HK-2 (cell line): ENCODE measurements around the gene C2CD2.

Experiments used
- DNase-seq: peaks from one replicate; pipeline ENCODE4 v3.0.0-alpha.2; 2018; ENCODE audit not compliant: unreplicated experiment

The C2CD2 gene

DNA sequence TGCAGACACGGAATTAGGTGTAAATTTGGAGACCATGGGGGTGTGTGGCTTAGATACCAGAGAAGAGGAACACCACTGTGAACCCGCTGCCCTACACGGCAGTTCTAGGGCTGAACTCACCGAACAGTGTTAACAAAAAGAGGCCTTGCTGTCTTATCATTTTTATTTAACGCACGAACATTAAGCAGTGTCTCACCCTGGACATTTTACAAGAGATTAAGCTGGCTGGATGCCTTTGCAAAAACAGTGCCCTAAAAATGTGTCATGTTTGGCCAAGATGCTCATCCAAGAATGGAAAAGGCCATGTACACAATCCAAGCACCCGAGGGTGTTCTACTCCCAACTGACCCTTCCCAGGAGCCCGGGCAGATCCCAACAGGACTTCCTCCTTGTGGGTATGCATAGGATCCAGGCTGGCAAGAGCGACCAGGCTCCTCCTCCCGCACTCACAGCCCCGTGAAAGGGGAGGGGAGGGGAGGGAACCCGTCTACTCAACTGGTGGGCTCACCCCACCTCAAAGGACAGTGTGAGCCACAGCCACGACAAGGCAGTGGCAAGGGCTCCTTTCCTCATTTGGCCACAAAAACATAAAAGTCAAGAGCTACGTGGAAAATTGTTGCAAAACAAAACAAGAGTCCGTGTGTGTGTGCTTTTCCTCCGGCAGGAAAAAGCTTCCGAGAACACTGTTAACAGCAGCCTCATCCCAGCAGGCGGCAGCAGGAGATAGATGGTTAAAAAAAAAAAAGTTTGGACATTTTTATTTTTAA is 20.3 kb downstream of the C2CD2 start:
- DNase-seq, result no peak

DNA sequence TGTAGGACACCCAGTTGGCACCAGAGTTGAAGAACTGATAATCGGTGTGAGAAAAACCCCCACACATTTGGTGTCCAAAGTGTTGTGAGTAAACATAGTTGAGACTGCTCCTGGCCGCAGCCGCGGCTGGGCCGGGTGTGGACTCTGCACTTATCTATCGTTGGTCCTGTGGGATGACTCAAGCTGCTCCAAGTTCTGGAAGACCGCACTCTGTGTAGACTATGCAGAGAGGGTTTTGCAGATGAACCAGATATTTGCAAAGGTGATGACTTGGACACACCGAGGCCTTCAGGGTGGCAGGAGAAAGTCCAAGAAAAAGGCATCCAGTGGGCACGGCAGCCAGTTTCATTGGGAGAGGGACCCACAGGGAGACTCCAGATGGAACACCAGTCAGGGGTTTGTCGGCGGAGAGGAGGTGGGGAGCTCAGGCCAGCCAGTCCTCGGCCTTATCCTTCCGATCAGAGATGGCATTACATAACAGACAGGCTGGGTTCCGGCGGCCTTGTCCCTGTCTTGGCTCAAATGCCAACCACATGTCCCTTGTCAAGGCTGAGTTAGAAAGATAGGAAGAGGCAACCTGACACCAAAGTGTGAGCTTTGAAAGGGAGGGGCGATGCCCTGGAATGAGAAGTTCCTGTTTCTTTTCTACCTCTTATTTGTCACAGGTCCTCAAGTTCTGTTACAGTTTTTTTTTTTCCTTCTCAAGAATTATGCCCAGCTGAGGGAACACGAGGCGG is 21.1 kb downstream of the C2CD2 start:
- DNase-seq, result peak; percentile 21

DNA sequence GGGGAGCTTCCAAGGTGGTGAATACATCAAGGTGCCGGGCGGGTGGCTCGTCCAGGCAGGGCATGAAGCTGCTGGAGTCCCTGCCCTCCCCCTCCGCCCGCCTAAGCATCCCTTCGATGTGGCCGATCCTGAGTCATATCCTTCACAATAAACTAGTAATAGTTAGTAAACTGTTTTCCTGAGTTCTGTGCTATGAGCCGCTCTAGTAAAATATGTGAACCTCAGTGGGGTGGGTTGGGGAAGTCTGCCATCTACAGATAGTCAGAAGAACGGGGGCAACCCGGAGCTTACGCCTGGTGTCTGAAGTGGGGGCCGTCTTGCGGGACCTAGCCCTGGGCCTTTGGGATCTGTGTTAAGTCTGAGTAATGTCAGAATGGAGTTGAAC is 21.6 kb downstream of the C2CD2 start:
- peak; percentile 72 for DNase-seq

DNA sequence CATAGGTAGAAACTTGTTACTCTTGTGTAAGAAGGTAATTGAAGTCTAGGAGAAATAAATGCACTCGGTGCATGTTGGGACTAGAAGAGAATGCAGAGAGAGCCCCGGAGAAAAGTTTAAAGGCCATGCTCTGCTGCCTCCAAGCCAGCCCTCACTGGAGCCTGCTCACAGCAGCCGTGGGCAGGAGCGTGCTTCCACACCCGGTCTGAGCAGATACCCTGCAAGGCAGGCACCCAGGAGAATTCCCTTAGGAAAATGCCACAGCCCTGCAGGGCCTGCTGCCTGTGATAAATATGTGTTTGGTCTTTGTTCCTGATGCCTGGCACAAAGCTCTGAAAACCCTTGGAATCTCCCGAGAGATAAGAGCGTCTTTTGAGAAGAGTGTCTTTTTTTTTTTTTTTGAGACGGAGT is 22.8 kb downstream of the C2CD2 start:
- DNase-seq, result no peak

DNA sequence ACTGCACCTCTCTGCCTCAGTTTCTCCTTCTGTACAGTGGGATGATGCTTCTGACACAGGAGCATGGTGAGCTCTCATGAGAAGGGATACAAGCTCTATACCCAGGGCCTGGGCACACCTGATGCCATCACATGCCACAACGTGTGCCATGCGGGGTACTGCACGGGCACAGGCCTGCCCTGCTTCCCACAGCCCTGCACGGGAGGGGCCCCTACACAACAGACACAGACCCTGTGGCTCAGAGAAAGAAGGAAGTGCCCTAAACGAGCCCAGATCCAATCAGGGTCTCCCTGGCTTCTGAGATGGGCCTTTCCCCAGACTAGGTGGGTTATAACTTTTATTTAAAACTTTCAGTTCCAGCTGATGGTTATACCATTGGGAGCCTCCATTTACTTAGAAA is 24.6 kb downstream of the C2CD2 start:
- DNase-seq, result no peak

DNA sequence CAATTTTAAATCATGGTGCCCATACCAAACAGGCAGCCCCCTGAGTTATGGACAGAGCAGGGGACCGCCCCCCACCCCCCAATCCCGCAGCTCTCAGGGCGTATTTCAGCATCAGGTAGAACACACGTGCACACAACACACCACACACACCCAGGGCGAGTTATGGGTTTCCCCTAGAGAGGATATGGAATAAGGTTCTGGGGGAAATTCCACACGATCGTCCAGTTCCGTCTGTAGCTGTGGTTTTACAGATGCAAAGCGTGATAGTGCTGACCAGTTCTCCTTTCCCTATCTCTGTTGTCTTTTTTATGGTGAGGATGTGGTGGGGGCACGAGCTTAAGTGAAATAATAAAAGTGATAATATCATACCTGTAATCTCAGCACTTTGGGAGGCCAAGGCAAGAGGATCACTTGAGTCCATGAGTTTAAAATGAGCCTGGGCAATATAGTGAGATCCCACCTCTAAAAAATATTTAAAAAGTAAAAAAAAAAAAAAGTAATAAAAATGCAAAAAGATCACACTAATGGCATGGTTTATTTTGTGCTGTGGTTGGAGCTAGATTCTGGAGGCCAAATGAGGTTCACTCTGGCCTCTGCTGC is 25.1 kb downstream of the C2CD2 start:
- no peak for DNase-seq

DNA sequence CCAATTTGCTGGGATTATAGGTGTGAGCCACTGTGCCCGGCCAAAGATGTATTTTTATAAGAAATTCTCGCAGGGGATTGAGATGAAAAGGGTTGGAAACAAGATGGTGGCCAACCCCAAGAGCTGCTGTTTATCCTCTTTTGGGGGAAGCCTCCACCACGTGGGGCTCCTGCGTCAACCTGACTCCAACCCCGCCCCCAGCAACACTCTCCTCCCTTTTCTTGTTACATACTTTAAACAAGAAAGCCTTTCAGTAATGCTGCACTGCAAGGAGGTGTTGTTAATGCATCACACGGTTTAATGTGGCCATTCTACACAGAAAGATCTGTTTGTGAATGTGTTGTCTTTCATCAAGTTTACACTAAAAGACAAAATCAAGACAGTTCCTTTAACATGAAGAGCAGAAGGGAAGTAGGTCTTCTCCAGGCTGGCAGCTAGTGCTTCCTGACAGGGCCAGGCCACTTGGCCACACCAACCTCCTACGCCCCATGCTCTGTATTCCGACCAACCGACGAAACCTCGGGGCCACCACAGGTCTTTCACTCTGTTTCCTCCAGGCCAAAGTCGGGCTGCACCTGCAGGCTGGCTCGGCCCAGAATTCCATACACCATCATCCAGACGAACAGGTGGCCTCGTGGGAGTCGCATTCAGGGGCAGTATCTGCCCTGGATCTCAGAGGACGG is 25.9 kb downstream of the C2CD2 start:
- no peak for DNase-seq

DNA sequence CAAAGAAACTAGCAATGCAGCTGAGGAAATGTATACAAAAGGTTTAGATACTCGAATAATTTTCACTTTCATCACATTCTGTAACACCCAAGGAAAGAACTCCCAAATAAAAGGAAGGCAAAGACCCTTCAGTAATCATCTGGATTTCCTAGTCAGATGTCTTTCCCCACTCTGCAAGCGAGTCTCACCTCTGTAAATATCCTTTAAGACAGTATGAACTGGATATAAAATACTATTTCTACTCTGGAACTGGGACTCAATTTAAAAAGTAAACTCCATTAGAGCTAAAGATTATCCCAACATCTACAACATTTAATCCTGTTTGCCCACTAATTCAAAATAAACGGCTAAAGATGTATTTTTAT is 27.0 kb downstream of the C2CD2 start:
- DNase-seq, result no peak

DNA sequence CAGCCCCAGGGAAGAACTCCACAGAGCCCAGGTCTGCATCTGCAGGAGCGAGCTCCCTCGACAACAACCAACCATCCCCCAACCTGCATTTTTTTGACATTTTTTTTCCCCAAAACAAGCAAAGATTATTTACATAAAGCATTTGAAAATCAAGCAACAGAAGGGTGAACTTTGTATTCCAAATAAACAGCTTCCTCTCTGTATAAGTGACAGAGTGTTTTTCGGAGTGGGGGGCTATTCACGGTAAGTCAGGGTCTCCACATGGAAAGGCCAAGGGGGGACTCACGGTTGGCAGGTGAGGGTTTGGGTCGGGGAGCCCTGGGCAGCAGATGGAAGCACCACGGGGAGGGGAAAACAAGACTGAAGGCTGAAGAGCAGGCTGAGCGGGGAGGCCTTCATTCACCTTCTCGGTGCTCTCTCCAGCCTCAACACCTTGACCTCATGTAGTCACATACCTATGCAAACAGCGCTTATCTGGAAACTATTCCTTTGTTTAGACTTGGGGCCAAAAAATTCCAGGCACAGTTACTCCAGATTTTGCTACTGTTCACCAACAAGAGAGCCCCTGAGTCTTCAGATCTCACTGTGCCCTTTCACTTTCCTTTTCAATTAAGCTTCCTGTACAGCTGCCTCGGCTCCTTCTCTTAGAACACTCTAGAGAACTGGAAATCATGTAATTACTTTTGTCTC is 27.6 kb downstream of the C2CD2 start:
- DNase-seq, result no peak

DNA sequence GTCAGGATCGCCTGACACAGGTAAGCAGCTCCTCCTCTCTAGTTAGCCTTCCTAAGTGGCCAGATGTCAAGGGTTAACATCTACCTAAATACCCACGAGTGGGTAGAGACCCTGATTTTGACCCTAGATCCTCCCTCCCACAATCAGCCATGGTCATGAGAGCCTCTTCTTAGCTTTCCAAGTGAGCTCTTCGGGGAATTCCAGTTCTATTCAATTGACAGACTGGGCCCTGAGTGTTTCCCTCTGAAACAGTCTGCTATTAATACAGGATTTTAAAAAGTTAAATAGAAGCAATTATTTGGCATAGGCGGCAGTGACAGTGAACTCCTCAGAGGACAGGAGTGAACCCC is 28.1 kb downstream of the C2CD2 start:
- DNase-seq, result no peak

DNA sequence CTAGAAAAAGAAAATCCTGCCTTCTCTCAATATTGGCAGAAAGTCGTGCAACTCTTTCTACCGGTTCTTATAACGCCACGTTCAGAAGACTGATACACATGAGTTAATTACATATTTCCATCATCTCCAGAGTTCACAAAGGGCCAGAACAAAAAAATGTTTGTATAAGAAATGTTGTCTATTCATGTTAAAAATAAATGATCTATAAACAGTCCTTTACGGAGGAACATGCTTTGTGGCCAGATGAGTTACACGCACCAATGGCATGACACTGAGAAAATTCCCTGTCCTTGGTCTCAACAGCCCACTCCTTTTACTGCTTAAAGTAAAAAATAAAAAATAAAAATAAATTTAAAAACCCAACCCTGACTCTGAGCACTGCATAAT is 29.5 kb downstream of the C2CD2 start:
- no peak for DNase-seq

DNA sequence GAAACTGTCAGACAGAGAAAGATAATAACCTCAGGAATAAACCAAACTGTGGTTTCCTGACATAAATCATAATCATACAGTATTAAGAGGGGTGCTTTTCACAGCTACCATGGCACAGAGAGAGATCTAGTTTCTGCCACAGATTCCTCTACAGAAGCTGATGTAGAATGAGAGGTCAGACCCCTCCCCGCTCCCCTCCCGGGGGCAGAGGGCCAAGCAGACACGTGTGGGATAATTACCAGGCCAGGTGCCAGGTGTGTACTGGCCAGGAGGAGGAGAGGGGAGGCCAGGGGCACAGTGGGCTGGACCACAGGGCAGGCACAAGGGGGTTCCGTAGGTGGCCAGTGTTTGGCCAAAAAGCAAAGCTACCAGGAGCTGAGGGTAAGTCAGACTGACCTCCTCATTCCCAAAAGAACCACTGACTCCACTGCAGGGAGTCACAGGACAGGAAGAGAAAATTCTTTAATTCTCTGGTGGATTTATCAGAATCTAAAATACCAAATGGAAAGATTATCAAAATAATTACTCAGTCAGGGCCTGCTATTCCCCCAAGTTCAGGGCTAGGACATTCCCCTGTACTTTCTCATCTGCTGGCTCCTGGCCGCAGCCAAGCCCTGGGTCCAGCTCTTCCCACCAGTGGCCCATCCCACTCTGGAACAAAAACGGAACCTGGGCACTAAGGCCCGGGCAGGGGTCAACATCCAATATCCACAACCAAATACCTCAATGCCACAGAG is 30.0 kb downstream of the C2CD2 start:
- no peak for DNase-seq

DNA sequence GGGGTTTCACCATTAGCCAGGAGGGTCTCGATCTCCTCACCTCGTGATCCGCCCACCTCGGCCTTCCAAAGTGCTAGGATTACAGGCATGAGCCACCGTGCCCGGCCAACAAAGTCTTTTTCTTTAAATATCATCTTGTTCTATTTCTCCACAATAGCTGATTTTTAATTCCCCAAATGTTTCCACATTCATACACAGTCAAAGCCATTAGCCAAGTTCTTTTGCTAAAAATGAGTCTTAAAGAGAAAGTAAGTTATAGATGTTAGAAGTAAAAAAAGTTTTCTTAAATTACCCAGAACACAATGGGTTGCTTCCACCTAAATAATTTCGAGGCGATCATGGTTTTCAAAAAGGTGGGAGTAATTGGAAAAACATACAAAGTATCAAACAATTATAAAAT is 30.6 kb downstream of the C2CD2 start:
- no peak for DNase-seq

DNA sequence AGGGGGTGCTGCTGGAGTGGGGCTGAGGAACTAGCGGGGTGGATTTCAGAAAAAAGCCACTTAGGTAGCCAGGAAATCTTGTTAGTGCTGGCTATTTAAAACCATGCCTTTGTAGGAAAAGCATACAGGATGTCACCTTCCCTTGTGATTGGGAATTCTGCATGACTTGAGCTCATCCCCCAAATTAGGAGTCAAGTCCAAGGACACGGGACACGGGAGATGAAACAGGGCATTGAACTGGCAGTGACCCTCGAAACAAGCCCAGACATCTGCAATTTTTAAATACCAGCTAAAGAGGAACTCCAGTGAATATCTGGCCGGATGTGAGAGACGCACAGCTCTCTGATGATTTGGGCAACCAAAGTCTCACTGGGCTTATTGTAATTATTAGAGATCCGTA is 32.8 kb downstream of the C2CD2 start:
- DNase-seq, result no peak

DNA sequence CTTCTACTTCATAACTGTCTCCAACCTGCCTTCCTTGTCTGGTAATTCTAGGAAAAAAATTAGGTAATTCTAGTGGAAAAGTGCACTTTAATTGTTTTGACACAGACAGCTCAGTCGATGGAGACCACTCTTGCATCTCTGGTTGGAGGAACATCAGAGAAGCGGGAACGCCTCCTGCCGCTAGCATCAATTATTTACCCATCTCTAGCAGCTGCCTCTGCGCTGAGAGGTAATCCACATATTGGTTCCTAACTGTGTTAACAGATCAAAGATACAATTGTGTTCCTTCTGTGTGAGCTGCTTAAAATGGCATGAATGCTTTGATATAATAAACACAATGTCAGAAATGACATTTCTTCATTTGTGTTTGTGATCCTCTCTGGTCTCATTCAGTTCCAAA is 33.3 kb downstream of the C2CD2 start:
- no peak for DNase-seq

DNA sequence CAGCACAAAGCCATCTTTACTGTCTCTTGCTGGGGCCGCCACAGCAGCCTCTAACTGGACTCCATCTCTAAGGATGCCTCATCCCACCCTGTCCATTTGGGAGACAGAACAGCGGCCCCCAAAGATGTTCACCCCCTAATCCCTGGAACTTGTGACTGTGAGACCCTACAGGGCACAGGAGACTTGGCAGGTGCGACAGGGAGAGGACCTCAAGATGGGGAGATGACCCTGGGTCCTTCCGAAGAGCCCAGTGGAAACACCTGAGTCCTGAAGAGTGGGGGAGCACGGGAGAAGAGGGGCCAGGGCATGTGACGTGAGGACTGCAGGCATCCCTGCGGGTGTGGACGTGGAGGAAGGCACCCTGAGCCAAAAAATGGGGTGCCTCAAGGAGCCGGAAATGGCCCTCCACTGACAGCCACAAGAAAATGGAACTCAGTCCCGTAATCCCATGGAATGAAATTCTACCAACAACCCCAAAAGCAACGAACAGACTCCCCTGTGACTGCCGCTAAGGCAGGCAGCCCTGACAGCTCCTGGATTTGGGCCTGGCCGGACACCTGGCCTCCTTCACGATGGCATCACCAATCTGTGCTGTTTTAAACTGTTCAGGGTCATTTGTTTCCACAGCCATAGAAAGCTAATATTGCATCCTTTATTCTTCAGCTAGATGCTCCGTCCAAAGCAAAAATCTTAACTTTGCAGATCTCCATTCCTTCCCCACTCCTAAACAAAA is 34.0 kb downstream of the C2CD2 start:
- no peak for DNase-seq

DNA sequence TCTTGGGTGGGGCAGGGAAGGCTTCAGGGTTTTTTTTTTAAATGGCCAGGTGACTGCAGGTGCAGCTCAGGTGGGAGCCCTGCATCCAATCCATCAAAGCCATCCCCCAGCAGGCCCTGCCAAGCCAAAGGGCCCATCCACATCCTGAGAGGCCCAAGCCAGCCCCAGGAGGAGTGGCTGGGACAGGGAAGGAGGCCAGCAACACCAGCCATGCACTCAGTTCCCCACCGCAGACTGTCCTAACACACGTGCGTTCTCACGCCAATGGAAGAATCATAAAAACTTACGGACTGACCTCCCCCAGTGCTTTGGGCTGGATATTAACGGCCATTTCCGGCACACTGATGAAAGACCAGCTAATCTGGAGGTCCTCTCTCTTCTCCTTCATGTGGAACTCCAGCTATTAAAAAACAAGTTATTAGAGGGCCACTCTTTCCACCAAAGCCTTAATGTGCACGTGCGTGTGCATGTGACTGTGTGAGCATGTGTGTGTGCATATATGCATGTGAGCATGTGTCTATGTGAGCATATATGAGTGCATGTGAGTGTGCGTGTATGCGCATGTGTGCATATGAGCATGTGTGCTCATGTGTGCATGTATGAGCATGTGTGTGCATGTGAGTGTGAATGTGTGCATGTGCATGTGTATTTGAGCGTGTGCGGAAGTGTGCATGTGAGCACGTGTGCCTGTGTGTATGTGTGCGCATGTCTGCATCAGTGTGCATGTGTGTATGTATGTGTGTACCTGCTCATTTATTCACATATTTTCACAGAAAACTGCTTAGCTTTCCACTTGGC is 35.1 kb downstream of the C2CD2 start:
- no peak for DNase-seq

DNA sequence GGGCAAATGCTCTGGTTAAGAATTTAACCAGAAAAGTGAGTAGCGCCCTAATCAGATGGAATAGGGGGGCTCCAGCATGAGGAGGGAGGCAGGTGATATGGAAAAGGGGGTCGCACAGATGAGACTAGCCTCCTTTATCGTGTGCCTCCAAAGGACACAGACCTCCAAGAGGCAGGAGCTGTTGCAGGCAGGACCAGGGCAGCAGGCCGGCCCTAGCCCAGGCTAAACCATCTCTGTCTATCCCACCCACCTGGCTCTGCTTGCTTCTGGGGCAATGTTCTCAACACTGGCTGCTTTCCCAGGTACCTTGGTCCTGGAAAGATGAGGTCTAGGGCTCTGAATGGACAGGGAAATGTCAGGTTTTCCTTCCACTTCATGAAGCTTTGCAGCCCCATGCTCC is 36.3 kb downstream of the C2CD2 start:
- no peak for DNase-seq

DNA sequence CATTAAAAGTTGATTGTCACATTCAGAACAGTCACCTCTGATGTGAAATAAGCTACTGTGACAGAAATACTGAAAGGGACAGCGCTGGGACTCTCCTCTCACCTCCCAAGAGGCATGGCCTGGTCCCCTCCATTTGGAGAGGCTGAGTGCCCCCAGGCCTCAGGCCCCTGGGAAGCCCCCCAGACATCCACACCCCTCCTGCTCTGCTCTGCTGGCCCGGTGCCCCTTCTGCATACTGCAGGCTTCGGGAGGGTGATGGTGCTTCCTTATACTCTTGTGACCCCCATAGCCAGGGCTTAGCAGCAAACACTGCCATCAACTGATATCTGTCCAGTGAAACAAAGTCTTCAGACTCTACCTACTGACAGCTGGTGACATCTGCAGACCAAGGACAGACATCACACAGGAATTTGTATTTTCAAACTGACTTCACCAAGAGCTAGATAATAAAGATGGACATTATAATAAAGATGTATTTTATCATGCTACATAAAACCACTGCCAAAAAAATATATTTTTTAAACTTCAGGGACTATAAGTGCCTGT is 36.9 kb downstream of the C2CD2 start:
- no peak for DNase-seq

DNA sequence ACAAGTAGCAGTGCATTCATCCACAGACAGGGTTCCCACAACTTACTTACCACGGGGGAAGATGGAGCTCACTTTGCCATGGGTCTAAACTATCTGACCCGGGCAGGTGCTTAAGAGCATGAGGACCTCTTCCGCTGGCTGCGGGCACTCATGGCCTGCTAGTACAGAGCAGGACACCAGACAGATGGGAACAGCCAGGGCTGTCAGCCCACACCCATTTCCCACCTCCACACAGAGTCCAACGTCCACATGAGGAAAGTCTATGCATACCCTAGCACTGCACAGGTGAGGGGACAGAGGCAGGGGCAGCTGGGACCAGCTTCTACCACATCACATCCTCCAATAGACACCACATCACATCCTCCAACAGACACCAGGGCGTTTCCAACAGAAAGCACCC is 38.9 kb downstream of the C2CD2 start:
- no peak for DNase-seq
